A204.1 (cell line): Measurements from ENCODE around the gene FRMD4A.

ENCODE experiments used
- FAIRE-seq: peaks from 2 replicates; lab custom pipeline; 2012; peaks lifted over from hg19 to GRCh38; lab: Jason Lieb, UNC

FRMD4A gene

DNA sequence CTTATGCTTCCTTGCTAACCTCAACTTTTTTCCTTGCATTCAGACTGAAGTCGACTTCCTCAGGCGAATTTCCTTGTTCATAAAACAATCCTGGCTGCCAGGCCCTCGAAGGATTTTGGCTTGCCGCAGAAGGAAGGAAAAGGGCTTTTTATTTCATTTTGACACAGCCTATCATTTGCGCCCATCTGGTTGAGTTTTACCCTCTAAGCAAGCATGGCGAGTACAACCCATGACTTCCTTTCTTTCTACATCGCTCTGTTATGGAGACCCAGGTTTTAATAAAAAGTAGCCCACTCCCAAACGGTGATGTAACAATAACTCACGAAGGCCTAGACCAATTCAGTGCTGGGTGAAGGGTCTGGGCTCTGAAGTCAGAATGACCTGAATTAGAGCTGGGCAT is 634.7 kb downstream of the FRMD4A start:
- FAIRE-seq, result no peak

DNA sequence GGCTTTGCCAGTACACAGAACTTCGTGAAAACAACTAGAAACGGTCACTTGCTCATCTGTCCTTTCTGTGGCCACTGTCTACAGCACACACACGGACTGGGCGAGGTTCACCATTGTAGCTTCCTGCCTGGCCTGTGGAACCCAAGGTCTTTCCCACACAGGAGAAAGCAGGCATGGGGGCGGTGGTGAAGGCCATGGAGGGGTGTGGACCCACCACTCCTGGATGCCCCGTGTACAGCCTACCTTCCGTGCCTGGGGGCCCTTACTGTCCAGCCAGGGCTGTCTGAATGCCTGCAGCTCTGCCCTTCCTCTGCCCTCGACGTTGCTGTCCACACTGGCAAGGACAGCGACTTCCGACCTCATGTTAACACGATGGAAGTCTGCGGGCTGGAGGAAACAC is 635.1 kb downstream of the FRMD4A start:
- FAIRE-seq, result no peak

DNA sequence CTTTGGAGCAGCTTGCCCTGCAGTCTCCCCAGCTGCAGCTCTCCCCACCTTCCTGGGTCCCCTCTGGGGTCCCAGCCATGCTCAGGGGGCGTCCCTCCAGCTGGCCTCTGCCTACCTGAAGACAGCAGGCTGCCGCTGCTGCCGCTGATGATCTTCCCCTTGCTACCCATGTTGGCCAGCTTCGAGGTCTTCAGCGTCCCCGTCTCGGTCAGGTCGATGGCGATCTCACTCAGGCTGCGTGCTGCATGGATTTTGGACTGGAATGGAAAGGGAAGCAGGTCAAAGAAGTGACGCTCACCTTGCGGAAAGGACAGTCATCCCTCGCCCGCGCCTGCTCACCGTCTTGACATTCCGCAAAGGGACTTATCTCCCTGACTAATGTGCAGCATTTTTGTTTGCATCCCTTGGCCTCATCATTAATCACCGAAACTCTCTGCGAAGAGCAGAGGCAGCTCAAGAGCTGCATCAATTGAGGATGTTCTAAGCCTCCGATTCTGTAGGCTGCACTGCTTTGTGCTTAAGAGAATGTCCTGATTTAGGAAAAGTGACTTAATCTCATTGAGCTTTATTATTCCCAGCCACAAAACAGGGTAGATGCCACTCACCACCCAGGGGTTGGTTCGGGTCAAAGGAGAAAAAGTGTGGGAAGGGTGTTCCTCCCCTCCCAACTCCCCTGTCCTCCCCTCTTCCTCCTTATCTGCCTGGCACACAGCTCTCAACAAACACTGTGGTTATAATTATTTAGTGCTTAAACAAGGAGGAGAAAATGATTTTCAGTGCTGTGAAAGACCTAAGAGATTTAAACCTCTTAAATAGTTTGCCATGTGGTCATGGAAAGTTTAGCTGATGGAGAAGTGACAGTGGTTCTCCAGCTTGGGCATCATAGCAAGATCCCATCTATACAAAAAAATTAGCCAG is 636.7 kb downstream of the FRMD4A start:
- FAIRE-seq, result no peak

DNA sequence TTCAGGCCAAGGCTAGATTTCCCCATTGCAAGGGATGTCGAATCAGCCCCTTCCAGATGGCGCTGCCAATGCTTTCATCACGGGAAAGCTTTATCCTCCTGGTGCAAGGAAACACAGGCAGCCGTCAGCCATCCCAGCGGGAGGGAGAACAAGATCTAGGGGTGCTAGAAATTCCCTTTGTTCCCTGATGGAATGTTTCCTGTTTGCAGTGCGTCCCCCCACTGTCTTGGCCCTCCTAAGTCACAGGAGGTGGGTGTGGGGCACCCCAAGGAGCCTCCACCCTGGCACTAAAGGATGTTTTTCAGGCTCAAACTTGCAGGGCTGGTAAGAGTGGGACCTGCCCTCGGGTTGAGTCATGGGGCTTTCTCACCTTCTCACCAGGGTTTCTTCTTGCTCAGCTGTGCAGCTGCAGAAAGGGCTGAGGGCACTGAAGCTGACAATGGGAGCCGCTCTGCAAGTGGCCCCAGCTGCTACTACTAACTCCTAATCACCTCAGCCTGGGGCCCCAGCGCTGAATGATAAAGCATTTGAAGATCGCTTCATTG is 640.4 kb downstream of the FRMD4A start:
- no peak for FAIRE-seq

DNA sequence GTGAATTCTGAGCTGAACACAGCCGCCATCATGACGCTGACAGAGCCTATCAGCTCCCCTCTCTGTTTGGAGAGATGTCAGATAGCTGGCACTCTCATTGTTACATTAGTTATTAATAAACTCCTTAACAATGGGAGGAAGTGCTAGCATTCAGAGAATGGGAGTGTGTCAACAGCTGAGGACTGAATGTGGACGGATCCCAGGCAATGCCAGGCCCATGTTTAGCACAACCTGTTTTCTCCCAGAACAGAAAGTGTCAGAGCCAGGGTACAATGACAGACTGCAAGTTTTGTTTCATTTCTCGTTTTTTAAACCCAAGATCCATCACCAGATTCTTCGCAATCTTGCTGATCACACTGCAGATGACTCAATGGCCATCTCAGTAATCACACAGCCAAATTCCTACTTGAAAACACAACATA is 644.4 kb downstream of the FRMD4A start:
- FAIRE-seq, result no peak

DNA sequence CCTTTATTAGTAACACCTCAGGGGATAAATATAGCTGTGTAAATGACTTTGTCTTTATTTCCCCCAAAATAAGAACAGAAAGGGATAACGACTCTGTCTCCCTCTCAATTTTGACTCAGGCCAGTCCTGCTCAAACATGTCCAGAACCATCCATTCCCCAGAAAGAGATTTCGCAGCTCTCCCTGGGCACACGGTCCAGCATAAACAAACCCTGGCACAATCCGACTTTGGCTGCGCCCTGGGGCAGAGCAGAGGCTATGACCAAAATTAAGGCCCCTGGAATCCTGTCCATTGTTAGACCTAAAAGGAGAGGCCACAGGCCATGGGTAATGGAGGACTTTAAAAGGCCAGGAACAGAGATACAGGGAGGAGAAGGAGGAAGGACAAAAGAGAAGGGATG is 644.8 kb downstream of the FRMD4A start:
- FAIRE-seq, result no peak

DNA sequence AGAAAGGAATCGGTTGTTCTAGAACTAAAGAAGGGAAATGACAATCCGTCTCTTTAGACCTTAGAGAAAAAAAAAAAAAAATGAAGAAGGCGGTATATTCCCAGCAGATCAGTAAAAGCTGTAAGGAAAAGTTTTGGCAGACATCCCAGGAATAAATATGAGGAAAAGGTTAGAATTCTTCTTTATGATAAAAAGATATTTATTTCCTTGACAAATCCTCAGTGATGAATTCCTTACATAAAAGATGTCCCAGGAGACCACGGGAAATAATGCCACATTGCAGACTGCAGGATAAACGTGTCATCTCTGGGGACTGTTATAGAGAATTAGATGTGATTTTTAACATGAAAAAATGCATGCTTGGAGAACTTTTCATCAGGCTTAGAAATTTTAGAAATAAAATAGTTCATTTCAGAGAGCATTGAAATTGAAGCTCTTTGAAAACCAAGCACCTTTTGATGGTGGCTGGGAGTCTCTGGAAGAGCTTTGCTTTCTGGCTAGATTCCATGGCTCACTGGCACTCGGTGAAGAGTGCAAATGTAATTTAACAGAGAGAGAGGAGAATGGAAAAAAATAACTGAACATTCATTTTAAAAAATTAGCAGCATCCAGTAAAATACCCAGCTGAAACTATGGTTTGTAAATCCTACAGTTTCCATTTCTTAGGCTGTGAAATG is 645.8 kb downstream of the FRMD4A start:
- FAIRE-seq, result no peak

DNA sequence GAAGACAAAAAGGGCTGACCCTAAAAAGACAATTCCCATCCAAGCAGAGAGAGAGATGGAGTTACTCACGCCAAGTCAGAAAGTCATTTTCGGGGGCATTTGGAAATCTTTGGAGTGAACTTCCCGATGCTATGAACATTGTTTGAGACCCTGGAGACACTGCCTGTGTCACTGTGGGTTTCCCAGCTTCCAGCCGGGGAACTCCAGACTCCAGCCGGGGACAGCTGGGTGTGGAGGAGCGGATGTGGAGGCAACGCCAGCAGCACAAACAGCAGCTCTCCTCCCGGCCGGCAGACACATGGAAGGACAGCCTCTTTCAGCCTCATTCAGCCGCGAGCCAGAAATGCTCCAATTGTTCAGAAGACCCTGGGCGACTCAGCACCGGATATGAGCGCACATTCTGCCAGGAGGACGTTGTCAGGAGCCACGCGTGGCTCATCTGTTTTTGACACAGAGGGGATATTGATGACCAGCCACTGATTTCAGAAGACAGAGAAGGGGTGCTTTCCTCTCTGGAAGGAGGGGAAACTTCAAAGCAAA is 646.4 kb downstream of the FRMD4A start:
- no peak for FAIRE-seq

DNA sequence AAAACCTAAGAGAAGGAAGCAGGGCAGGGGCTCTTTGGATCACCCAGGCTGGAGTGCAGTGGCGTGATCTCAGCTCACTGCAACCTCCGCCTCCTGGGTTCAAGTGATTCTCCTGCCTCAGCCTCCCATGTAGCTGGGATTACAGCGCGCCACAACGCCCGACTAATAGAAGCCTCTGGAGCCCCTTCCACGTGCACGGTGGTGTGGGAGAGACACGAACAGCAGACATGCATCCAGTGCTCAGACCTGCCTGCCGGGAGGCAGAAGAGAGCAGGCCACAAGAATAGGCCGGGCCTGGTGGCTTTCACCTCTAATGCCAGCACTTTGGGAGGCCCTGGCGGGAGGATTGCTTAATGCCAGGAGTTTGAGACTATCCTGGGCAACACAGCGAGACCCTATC is 647.7 kb downstream of the FRMD4A start:
- no peak for FAIRE-seq

DNA sequence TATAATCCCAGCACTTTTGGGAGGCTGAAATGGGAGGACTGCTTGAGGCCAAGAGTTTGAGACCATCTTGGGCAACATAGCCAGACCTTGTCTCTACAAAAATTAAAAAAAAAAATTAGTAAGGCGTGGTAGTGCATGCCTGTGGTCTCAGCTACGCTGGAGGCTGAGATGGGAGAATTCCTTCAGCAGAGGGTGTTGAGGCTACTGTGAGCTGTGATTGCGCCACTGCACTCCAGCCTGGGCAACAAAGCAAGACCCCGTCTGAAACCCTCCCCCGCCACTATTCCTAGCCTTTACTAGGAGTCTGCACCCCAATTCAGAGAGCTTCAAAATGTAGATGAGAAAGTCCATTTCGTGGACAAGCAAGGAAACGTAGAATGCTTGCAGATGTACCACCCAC is 648.8 kb downstream of the FRMD4A start:
- FAIRE-seq, result no peak

DNA sequence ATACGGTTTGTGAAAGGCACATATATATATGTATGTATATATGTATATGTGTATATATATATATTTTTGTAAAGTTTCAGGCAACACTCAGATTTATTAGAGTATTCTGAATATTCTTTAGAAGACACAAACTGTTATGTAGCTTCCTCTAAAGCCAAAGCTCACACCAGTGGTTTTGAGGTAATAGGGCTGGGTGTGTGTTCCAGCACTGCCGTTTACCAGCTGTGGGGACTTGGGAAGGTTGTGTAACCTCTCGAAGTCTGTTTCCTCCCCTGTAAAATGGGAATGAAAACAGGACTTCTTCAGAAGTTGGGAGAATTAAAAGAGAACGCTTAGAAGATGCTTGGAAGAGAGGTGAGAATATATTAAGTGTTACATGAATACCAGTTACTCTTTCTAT is 649.2 kb downstream of the FRMD4A start:
- FAIRE-seq, result no peak

DNA sequence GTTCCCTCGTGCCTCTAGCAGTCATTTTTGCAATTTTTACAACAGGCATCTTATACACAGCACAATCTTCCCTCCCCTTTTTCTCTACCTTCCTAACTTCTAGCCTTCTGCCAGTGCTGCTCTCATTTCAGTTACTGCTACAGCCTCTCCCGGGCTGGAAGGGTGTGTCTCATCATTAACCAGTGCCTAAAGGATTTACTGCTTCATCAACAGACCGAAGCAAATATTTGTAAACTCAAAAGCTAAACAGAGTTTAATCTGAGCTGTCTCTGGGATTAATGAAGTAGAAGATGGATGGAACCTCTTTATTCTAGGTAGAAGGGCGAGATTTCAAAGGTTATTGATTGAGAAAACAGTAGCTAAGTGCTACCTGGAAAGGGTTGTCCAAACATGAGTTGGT is 649.6 kb downstream of the FRMD4A start:
- FAIRE-seq, result no peak

DNA sequence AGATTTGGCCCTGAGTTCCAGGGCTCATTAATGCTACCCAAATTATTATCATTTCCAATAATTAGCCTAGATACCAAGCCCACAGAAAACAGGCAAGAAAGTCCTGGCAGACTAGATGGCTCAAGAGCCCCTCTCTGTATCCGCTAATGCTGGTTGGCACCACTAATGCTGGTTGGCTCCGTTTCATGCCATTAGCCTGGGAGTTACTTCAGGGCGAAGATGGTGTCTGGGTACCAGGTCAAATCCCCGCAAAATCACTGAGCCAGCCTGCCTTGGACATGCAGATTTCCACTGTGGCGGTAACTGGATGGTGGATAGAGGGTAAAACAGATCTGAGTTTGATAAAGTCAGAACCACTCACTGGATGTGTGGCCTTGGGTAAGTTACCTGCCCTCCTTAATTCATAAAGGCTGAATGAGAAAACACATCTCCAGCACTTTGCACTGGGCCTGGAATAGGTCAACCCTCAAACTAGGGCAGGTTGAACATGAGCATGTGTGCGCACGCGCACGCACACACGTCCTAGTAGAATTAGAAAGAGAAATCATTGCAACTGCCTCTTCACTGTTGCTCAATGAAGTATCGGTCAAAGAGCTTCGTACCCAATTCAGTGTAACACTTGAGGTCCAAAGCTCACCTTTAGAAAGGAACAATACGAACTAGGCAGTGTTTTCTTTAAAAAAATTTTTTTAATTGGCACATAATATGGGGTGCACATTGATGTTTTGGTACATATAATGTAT is 652.5 kb downstream of the FRMD4A start:
- no peak for FAIRE-seq

DNA sequence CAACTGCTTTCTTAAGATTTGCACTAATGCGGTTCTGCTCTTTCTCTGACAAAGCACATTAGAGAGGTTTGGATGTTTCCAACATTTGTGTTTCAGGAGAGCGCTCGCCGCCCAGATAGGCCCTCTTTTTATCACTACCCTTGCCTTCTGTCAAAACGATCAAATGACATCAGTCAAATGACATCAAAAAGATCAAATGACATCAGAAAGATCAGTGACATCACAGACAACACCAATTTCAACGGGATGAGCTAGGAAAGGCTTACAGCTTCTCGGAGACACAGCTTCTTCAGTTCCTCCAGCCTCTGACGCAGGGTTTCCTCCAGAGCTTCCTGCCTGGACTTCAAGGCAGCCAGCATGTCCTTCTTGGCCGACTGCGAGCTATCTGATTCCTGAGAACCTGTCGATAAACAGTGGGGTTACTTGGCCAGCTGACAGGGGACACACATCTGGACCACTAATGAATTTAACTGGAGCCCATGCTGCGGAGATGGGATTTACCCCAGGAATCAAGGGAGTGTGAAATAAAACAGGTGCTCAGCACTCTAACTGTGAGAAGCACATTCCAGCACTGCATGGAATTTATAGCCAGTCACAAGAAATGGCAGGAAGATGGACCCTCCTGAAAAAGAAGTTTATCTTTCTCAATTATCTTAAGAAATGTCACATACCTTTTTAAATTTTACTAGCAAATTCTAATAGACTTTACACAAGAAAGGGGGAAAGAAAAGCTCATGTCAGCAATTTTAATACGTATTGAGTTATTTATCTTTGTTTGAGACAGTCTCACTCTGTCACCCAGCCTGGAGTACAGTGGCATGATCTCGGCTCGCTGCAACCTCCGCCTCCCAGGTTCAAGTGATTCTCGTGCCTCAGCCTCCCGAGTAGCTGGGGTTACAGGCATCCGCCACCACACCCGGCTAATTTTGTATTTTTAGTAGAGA is 655.8 kb downstream of the FRMD4A start:
- no peak for FAIRE-seq

DNA sequence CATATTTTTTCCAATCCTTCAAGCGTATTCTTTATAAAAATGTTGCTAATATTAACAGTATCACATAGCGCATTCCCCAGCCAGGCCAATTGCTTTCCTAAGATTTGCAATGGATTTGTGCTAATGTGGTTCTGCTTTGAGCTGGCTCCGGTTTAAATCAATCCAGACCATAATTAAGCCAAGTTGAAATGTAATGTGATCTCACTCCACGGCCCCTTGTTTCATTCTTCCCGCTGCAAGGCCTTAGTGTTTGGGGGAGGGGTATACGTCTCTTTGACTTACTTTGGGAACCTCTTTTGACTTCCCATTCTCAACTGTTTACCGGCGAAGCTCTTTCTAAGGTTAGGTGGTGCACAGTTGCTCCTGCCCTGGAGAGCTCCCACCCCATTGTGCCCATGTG is 657.6 kb downstream of the FRMD4A start:
- no peak for FAIRE-seq

DNA sequence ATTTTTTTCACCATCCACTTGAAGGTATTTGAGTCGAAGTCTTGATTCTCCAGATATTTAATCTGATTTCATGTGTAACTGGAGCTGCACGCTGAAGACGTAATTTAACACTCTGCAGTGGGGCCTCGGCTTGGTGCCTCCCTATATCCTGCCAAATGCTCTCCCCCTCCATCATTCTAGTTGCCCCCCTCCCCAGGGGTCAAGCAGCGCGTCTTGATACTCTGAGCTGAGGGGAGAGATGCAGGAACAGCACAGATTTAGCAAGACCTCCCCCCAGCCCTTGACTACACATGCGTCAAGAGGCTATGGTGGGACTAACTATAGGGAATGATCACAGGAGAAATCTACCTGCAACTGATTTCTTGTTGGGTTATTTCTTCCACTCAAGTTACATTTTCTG is 658.2 kb downstream of the FRMD4A start:
- no peak for FAIRE-seq

DNA sequence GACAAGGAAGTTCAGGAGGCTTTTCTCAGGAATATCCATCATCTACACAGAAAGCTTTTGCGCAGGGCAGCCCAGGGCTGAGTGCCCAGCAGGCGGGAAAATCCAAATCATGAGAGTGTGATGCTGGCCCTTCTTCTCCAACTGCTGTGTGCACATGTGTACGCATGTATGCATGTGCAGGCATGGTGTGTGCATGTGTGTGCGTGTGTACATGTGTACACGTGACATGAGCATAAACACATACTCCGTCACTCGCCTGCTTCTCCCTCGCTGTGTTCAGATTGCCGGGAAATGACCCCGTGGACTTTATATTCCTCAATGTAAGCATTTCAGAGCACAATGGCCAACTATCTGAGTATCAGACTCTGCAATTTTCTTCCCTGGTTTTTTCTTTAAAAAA is 658.8 kb downstream of the FRMD4A start:
- FAIRE-seq, result no peak

DNA sequence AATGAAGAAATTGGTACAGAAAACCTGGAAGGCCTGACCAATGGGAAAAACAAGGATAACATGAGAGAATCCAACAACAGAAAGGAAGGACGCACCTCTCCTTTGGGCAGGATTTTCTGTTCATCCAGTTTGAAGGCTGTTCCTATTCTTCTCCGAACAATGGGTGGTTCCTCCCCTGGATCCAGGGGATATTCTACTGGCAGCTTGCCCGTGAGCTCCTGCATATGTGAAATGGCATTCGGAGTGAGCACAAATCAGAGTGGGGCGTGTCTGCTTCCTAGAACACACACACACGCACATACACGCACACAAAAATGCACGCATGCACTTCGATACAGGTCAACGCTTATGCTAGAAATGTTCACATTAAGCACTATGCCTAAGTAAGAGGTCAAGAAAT is 660.4 kb downstream of the FRMD4A start:
- FAIRE-seq, result no peak

DNA sequence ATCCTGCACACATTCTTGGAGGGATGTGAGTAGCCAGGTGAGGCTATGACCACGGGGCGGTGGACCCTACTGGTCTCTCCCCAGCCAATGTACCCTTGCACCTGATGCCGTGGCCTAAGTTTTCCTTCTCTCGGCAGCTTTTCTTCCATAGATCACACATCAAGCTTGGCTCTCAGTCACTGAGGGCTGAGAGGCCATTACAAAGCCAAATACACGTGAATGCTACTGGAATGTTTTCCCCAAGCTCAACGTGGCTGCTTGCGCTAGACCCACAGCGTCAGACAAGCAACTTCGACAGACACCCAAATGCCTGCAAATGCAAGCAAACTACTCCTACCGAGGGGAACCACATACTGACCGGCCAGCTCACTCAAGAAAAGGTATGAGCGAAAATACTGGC is 660.8 kb downstream of the FRMD4A start:
- FAIRE-seq, result no peak

DNA sequence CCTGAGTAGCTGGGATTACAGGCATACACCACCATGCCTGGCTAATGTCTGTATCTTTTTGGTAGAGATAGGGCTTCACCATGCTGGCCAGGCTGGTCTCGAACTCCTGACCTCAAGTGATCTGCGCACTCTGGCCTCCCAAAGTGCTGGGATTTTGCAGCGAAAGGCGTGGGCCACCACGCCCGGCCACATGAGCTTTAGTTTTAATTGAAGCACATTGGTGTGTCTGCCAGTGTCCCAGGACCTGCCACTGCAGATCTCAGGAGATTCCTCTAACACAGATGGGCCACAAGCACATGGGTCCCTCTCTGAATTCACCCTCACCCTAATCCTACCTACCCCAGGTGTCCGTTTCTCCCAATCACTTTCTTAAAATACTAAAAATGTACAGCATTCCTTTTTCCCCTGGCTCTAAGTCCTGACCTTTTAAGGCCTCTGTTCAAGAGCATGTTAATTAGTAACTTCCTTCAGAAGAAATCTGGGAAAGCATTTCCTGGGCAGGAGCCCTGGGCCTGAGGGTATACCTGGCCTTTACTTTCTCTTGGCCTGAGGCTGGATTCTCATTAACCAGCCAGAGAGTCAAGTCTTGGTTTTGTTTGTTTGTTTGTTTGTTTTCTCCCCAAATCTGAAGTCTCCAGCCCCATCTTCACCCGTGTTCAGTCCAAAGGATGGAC is 661.4 kb downstream of the FRMD4A start:
- no peak for FAIRE-seq

DNA sequence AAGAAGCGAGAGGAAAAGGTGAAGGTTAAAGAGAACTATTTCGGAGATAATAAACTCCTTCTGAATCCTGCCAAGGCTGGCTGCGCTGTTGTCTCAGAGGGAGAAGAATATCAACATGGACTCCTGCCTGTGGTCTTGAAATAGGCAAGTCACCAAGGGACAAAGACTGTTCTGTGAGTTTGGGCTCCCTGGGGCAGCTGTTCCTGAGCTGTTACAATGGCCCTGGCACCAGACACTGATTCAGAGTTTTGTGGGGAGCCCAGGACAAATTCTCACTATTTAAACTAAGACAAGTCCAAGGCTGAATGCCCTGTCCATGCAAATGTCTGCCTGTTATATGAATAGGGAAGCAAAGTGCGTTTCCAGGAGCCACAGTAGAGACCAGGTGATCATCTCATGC is 662.6 kb downstream of the FRMD4A start:
- FAIRE-seq, result no peak
